ENCODE results near the gene ELL2. TPM values are rescaled to one million over a fixed set of nuclear protein-coding genes. Genes with fewer than 3 reads are reported as not detected.
A peak's percentile ranks its signal among the peaks of the same experiment; 100 is the strongest.

ELL2 gene
- total and polyA plus RNA-seq, 9 of the 15 experiments (the other 6 are each of a cell fraction or from before 2014, with no cell fraction given), result 4.3 to 18.3 (median 14.5) TPM

DNA sequence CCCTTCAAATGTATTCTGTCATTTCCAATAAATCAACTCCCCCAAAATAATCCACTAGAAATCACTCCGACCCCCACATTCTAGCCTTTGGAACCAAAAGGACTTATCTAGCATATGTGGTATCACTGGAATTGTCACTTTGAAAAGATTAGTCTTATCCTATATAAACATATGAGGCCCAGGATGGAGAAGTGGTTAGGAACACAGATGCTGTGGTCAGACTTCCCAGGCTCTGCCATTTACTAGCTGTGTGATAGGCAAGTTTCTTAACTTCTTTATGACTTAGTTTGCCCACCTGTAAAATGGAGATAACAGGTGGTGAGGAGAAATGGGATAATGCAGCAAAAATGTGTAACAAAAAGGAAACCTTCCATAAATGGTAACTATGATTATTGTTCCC, 77.1 kb downstream of the ELL2 start (continued):
- TF ChIP-seq PCBP1 (IDR thresholded peaks at IDR 0.05; ENCODE audit: low read depth, low read length, poor library complexity, severe bottlenecking) (no peak), NR2C2 (CRISPR knock-in tag; IDR thresholded peaks at IDR 0.05) (no peak), NR2C2 (tag; IDR thresholded peaks at IDR 0.05) (no peak), L3MBTL2 (IDR thresholded peaks at IDR 0.05) (no peak), SREBF1 (IDR thresholded peaks at IDR 0.05; ENCODE audit: borderline replicate concordance, low read depth, low read length) (no peak), CREB1 (IDR thresholded peaks at IDR 0.05) (no peak), CREB1 (CRISPR knock-in tag; IDR thresholded peaks at IDR 0.05) (no peak), CBX3 (IDR thresholded peaks at IDR 0.05; ENCODE audit: borderline replicate concordance in 1 of 2, low read length in 2 of 2) (no peak), SMARCB1 (IDR thresholded peaks at IDR 0.05; ENCODE audit: insufficient read length, low read depth) (no peak), EHMT2 (IDR thresholded peaks at IDR 0.05) (no peak), PCBP2 (IDR thresholded peaks at IDR 0.05; ENCODE audit: low read depth, low read length, poor library complexity, severe bottlenecking) (no peak), TCFL5 (CRISPR knock-in tag; conservative IDR thresholded peaks at IDR 0.05) (no peak), JUNB (CRISPR knock-in tag; conservative IDR thresholded peaks at IDR 0.05) (no peak), SREBF2 (CRISPR knock-in tag; IDR thresholded peaks at IDR 0.05) (no peak), ZNF263 (CRISPR knock-in tag; IDR thresholded peaks at IDR 0.05; ENCODE audit: borderline replicate concordance) (no peak), ZNF695 (CRISPR knock-in tag; IDR thresholded peaks at IDR 0.05) (no peak), SIN3B (IDR thresholded peaks at IDR 0.05; ENCODE audit: low read depth) (no peak), SMAD3 (CRISPR knock-in tag; conservative IDR thresholded peaks at IDR 0.05) (0 out of 2 replicates have a peak, but pooled peaks have one; percentile 15)
- TF ChIP-seq, protein P1, sequence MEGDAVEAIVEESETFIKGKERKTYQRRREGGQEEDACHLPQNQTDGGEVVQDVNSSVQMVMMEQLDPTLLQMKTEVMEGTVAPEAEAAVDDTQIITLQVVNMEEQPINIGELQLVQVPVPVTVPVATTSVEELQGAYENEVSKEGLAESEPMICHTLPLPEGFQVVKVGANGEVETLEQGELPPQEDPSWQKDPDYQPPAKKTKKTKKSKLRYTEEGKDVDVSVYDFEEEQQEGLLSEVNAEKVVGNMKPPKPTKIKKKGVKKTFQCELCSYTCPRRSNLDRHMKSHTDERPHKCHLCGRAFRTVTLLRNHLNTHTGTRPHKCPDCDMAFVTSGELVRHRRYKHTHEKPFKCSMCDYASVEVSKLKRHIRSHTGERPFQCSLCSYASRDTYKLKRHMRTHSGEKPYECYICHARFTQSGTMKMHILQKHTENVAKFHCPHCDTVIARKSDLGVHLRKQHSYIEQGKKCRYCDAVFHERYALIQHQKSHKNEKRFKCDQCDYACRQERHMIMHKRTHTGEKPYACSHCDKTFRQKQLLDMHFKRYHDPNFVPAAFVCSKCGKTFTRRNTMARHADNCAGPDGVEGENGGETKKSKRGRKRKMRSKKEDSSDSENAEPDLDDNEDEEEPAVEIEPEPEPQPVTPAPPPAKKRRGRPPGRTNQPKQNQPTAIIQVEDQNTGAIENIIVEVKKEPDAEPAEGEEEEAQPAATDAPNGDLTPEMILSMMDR (IDR thresholded peaks at IDR 0.05 in 2 of 3, conservative IDR thresholded peaks at IDR 0.05 in 1 of 3; ENCODE audit: insufficient read depth in 2 of 3, low read depth in 1 of 3, low read length in 3 of 3), result no peak
- TF ChIP-seq, protein P2, sequence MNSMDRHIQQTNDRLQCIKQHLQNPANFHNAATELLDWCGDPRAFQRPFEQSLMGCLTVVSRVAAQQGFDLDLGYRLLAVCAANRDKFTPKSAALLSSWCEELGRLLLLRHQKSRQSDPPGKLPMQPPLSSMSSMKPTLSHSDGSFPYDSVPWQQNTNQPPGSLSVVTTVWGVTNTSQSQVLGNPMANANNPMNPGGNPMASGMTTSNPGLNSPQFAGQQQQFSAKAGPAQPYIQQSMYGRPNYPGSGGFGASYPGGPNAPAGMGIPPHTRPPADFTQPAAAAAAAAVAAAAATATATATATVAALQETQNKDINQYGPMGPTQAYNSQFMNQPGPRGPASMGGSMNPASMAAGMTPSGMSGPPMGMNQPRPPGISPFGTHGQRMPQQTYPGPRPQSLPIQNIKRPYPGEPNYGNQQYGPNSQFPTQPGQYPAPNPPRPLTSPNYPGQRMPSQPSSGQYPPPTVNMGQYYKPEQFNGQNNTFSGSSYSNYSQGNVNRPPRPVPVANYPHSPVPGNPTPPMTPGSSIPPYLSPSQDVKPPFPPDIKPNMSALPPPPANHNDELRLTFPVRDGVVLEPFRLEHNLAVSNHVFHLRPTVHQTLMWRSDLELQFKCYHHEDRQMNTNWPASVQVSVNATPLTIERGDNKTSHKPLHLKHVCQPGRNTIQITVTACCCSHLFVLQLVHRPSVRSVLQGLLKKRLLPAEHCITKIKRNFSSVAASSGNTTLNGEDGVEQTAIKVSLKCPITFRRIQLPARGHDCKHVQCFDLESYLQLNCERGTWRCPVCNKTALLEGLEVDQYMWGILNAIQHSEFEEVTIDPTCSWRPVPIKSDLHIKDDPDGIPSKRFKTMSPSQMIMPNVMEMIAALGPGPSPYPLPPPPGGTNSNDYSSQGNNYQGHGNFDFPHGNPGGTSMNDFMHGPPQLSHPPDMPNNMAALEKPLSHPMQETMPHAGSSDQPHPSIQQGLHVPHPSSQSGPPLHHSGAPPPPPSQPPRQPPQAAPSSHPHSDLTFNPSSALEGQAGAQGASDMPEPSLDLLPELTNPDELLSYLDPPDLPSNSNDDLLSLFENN (IDR thresholded peaks at IDR 0.05; ENCODE audit: low read depth in 2 of 2, low read length in 2 of 2), result no peak
- TF ChIP-seq, protein P3, sequence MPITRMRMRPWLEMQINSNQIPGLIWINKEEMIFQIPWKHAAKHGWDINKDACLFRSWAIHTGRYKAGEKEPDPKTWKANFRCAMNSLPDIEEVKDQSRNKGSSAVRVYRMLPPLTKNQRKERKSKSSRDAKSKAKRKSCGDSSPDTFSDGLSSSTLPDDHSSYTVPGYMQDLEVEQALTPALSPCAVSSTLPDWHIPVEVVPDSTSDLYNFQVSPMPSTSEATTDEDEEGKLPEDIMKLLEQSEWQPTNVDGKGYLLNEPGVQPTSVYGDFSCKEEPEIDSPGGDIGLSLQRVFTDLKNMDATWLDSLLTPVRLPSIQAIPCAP (CRISPR knock-in tag; IDR thresholded peaks at IDR 0.05; ENCODE audit: borderline replicate concordance), result no peak
- TF ChIP-seq, protein P4, sequence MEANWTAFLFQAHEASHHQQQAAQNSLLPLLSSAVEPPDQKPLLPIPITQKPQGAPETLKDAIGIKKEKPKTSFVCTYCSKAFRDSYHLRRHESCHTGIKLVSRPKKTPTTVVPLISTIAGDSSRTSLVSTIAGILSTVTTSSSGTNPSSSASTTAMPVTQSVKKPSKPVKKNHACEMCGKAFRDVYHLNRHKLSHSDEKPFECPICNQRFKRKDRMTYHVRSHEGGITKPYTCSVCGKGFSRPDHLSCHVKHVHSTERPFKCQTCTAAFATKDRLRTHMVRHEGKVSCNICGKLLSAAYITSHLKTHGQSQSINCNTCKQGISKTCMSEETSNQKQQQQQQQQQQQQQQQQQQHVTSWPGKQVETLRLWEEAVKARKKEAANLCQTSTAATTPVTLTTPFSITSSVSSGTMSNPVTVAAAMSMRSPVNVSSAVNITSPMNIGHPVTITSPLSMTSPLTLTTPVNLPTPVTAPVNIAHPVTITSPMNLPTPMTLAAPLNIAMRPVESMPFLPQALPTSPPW (CRISPR knock-in tag; IDR thresholded peaks at IDR 0.05), result no peak

Measured in K562 (cell line).